CD4-positive, alpha-beta T cell (primary cell): ENCODE results near the gene RPLP1. TPM values are rescaled to one million over a fixed set of nuclear protein-coding genes. Genes with fewer than 3 reads are reported as not detected.
A peak's percentile ranks its signal among the peaks of the same experiment; 100 is the strongest.

Experiments used
- ATAC-seq: fragments of 200-7000 bp; cut with Tn5 transposase; one replicate; pipeline ENCODE4 v1.10.0; 2022; ENCODE audit warnings: mild to moderate bottlenecking; ENCODE audit not compliant: poor library complexity
- CTCF ChIA-PET: fragments of 350-600 bp; sonication (Branson Sonifier 250); formaldehyde crosslinking; loops from one replicate; lab custom pipeline; 2021; ENCODE audit warnings: antibody characterized with exemption, inconsistent platforms; lab: Charles Lee
- POLR2A ChIA-PET: fragments of 350-600 bp; sonication (Branson Sonifier 250); formaldehyde crosslinking; loops from one replicate; lab custom pipeline; 2021; ENCODE audit warnings: antibody characterized with exemption, inconsistent platforms; lab: Charles Lee
- DNase-seq, 14 experiments: peaks; one replicate each; pipeline ENCODE4 v3.0.0-alpha.2; 2013 to 2020; ENCODE audit warnings: mixed read lengths in 2 of 14
- H3K27ac ChIP-seq, 2 donors: one replicate each; pipeline versions ENCODE4 v1.5.1 to v1.7.0; 2013; ENCODE audit warnings: low read length in 2 of 2, low read depth in 1 of 2, mild to moderate bottlenecking in 1 of 2
- H3K27me3 ChIP-seq, 2 experiments: 1 replicate in 1 of 2; 2 replicates in 1 of 2; pipeline versions ENCODE4 v1.6.1 to v1.7.0; 2013; ENCODE audit warnings: low read length in 2 of 2, control low read depth in 1 of 2, mild to moderate bottlenecking in 1 of 2, moderate library complexity in 1 of 2; ENCODE audit not compliant: insufficient read depth in 2 of 2, control insufficient read depth in 1 of 2
- H3K36me3 ChIP-seq: one replicate; pipeline ENCODE4 v1.6.1; 2013; ENCODE audit warnings: low read length, control low read depth; ENCODE audit not compliant: insufficient read depth
- H3K4me1 ChIP-seq: one replicate; pipeline ENCODE4 v1.6.1; 2013; ENCODE audit warnings: low read length, control low read depth; ENCODE audit not compliant: insufficient read depth
- H3K4me3 ChIP-seq: one replicate; pipeline ENCODE4 v1.5.1; 2013; ENCODE audit warnings: mild to moderate bottlenecking, low read length, moderate library complexity
- H3K9me3 ChIP-seq, 2 experiments: 1 replicate in 1 of 2; 2 replicates in 1 of 2; pipeline versions ENCODE4 v1.6.1 to v1.7.0; 2013; ENCODE audit warnings: low read length in 2 of 2, mild to moderate bottlenecking in 2 of 2, control low read depth in 1 of 2, moderate library complexity in 1 of 2; ENCODE audit not compliant: control insufficient read depth in 1 of 2, insufficient read depth in 1 of 2
- H3K27ac Mint-ChIP-seq: one replicate; pipeline ENCODE4 v1.8.0; 2020; ENCODE audit warnings: mixed read lengths
- H3K27me3 Mint-ChIP-seq: one replicate; pipeline ENCODE4 v1.8.0; 2021; ENCODE audit warnings: mixed read lengths
- H3K36me3 Mint-ChIP-seq: one replicate; pipeline ENCODE4 v1.8.0; 2021; ENCODE audit warnings: low read depth, mixed read lengths
- H3K4me1 Mint-ChIP-seq: one replicate; pipeline ENCODE4 v1.8.0; 2021; ENCODE audit warnings: low read depth, mixed read lengths
- H3K4me3 Mint-ChIP-seq: one replicate; pipeline ENCODE4 v1.8.0; 2020; ENCODE audit warnings: mild to moderate bottlenecking, mixed read lengths
- H3K9me3 Mint-ChIP-seq: one replicate; pipeline ENCODE4 v1.8.0; 2020; ENCODE audit warnings: mixed read lengths
- intact Hi-C, 2 experiments: fragments of 100-400 bp; cut with DNase I in 1 of 2; cut with micrococcal nuclease in 1 of 2; formaldehyde crosslinking; loops; one replicate each; pipeline versions ENCODE4 v1.15.1 to v1.9.0; 2023 to 2025; cut with DNase I, micrococcal nuclease
- total RNA-seq, 174 experiments: library from RNA in 2 of 174; stranded (reverse) in 2 of 174; gene quantifications; one replicate each; pipeline ENCODE4 v1.2.3 and lab custom pipeline; 2021 to 2026
- TF ChIP-seq, protein P1 (sequence below): fragments of 200-600 bp; IDR thresholded peaks from one replicate; pipeline ENCODE4 v1.8.0; 2022; ENCODE audit warnings: antibody characterized with exemption, mild to moderate bottlenecking

RPLP1 gene
- total RNA-seq, 2 experiments from 2014 or later: 2,527 to 2,615 TPM

DNA sequence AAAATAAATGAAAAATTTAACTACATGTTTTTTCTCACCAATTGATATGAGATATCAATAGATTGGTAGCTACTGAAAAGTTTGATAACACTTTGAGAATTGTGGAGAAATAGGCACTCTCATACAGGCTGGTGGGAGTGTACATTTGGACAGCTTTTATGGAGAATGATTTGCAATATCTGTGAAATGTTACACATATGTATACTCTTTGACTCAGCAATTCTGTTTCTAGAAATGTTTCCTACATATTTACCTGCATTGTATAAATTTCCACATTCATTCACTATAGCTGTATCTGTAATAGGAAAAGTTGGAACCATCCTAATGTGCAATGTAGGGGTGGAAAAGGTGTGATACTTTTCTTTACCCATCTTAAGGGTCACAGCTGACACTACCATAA, 40.3 kb upstream of the RPLP1 start:
- no peak overlapping the region for H3K27ac ChIP-seq
- H3K36me3 ChIP-seq: no peaks in the 10 kb centered on the region
- H3K4me1 ChIP-seq: peaks cover 19% of the 10 kb centered on the region
- Mint-ChIP-seq H3K27me3 (peaks cover 21% of the 10 kb centered on the region), H3K4me3 (peak overlapping the region; percentile 22), H3K27ac (no peak overlapping the region), H3K9me3 (no peaks in the 10 kb centered on the region), H3K36me3 (no peaks in the 10 kb centered on the region), H3K4me1 (peaks cover 6% of the 10 kb centered on the region)
- no peak for DNase-seq
- H3K27me3 ChIP-seq: peaks cover 0 to 8% of the 10 kb centered on the region in 2 experiments
- TF ChIP-seq, protein P1, sequence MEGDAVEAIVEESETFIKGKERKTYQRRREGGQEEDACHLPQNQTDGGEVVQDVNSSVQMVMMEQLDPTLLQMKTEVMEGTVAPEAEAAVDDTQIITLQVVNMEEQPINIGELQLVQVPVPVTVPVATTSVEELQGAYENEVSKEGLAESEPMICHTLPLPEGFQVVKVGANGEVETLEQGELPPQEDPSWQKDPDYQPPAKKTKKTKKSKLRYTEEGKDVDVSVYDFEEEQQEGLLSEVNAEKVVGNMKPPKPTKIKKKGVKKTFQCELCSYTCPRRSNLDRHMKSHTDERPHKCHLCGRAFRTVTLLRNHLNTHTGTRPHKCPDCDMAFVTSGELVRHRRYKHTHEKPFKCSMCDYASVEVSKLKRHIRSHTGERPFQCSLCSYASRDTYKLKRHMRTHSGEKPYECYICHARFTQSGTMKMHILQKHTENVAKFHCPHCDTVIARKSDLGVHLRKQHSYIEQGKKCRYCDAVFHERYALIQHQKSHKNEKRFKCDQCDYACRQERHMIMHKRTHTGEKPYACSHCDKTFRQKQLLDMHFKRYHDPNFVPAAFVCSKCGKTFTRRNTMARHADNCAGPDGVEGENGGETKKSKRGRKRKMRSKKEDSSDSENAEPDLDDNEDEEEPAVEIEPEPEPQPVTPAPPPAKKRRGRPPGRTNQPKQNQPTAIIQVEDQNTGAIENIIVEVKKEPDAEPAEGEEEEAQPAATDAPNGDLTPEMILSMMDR: no peak
- ChIA-PET POLR2A (interaction anchor here (5.9 kb wide), 1 partner anchor 40 kb away, joined by 52 read pairs; the partner anchor contains the start of gene RPLP1), CTCF (interaction anchor here (1.0 to 2.3 kb wide), 2 partner anchors 18 to 50 kb away, joined by 3 to 10 read pairs; no protein-coding TSS in a partner anchor)
- no peak for ATAC-seq
- no peaks in the 10 kb centered on the region for H3K9me3 ChIP-seq
- no peak overlapping the region for H3K4me3 ChIP-seq
- intact Hi-C loops: loop anchor here in 1 of 2 experiments (2.0 to 5.0 kb wide), 2 partner anchors 51 to 685 kb away; partner anchors contain the start of gene TLE3

DNA sequence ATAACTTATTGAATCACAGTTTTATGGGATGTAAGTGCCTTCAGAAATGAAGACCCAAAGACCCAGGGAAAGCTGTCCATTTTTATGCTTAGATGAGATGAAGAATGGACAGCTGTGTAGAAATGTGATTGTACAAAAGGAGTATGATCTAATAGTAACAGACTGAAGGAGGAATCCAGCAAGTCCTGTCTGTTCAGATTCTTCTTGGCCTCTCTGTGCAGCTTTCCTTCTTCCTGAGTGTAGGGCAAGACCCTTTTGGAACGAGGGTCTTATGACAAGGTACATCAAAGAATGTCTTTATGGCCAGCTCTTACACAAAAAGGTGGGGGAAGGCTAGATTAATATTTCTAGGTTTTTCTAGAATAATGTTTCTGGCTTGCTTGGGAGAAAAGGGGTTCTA, 39.9 kb upstream of the RPLP1 start:
- Histone ChIP-seq H3K4me1 (peaks cover 19% of the 10 kb centered on the region), H3K9me3 (no peaks in the 10 kb centered on the region), H3K4me3 (no peak overlapping the region), H3K36me3 (no peaks in the 10 kb centered on the region), H3K27ac (no peak overlapping the region), H3K27me3 (peaks cover 0 to 8% of the 10 kb centered on the region in 2 experiments)
- peak overlapping the region; percentile 22 for H3K4me3 Mint-ChIP-seq
- TF ChIP-seq, protein P1: no peak
- H3K9me3 Mint-ChIP-seq: no peaks in the 10 kb centered on the region
- H3K36me3 Mint-ChIP-seq: no peaks in the 10 kb centered on the region
- intact Hi-C loops: loop anchor here in 1 of 2 experiments (2.0 to 5.0 kb wide), 2 partner anchors 50 to 685 kb away; partner anchors contain the start of gene TLE3
- H3K4me1 Mint-ChIP-seq: peaks cover 6% of the 10 kb centered on the region
- H3K27ac Mint-ChIP-seq: no peak overlapping the region
- no peak for ATAC-seq
- DNase-seq: no peak
- CTCF ChIA-PET: interaction anchor here (1.0 to 2.3 kb wide), 3 partner anchors 18 to 54 kb away, joined by 3 to 10 read pairs (median 3); no protein-coding TSS in a partner anchor
- POLR2A ChIA-PET: interaction anchor here (5.9 kb wide), 1 partner anchor 40 kb away, joined by 52 read pairs; the partner anchor contains the start of gene RPLP1
- H3K27me3 Mint-ChIP-seq: peaks cover 18% of the 10 kb centered on the region

DNA sequence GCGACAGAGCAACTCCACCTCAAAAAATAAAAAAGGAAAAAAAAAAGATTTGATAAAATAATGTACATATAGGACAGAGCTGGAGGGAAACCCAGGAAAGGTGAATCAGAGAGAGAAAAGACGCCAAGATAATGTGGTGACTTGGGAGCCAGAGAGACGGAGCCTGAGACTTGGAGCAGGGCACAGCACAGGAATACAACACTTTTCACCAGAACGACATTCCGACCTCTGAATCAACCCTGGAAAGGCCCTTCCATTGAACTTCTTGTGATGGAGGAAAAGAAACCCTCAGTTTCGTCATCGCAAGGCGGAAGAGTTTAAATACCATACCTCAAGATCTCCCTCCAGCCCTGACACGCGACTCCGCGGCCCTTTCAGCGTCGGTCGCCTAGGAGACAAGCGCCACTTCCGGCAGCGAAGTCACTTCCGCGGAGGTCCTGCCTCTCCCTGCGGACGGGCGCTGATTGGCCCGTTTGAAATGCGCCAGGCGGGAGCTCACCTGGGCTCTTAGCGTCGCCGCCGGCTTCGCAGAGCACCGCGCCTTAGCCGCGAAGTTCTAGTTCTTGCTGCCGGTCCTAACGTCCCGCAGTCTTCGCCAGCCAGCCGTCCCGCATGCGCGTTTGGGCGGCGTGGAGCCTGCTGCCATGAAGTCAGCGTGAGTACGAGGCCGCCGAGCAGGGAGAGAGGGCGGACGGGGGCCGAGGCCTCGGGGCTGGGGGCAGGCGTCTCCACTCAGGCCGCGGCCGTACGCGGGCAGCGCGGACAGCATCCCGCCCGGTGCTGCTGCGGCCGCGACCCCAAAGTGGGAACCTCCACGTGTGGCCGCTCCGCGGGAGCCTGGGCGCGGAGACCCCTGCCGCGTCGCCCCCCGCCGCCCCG, 38.6 kb upstream of the RPLP1 start, which contains the start of gene KIF23:
Gene KIF23, plus strand, starts transcription at position 528 of the 879 bp plus-strand sequence. Its CDS starts 117 bp downstream, at position 645.
- no peaks in the 10 kb centered on the region for H3K9me3 Mint-ChIP-seq
- Histone ChIP-seq H3K27me3 (peaks cover 0 to 8% of the 10 kb centered on the region in 2 experiments), H3K4me1 (peaks cover 19% of the 10 kb centered on the region), H3K27ac (no peak within 1 kb of the TSS), H3K36me3 (no peaks in the 10 kb centered on the region), H3K9me3 (no peaks in the 10 kb centered on the region), H3K4me3 (peak within 1 kb of the TSS; percentile 76)
- peak within 1 kb of the TSS; percentile 2 for H3K27ac Mint-ChIP-seq
- peaks cover 6% of the 10 kb centered on the region for H3K4me1 Mint-ChIP-seq
- H3K4me3 Mint-ChIP-seq: peak within 1 kb of the TSS; percentile 86
- intact Hi-C loops: loop anchor here (1.0 to 5.0 kb wide), 5 partner anchors 38 to 683 kb away; partner anchors contain the start of genes RPLP1 (in 2 of the 2), GLCE (in 1 of the 2) and TLE3 (in 1 of the 2)
- ATAC-seq (peak; percentile 99), DNase-seq (peak; percentile 88 to 99 (median 91))
- POLR2A ChIA-PET: interaction anchor here (1.0 to 5.9 kb wide), 4 partner anchors 38 to 254 kb away, joined by 3 to 52 read pairs (median 6); partner anchors contain the start of genes GLCE and RPLP1
- CTCF ChIA-PET: interaction anchor here (0.8 to 1.6 kb wide), 4 partner anchors 19 to 53 kb away, joined by 3 to 9 read pairs (median 4); no protein-coding TSS in a partner anchor
- H3K36me3 Mint-ChIP-seq: no peaks in the 10 kb centered on the region
- TF ChIP-seq, protein P1: no peak
- H3K27me3 Mint-ChIP-seq: peaks cover 18% of the 10 kb centered on the region
